Cardiac muscle cell (in vitro differentiated cells and primary cell): Measurements from ENCODE around the gene KRTAP12-4. TPM values are rescaled to one million over a fixed set of nuclear protein-coding genes. Genes with fewer than 3 reads are reported as not detected.
"Not testable (repeated sequence)": the region's sequence is repeated elsewhere in the genome, so short reads cannot be mapped to it uniquely, and the experiment has no call there.

Experiments
- DNase-seq, 2 donors: peaks; one replicate each; pipeline versions ENCODE4 v3.0.0 to v3.0.0-alpha.2; 2010 to 2017; ENCODE audit warnings: low read depth in 1 of 2, low spot score in 1 of 2
- H3K27ac ChIP-seq: fragments of 200-600 bp; sonication (generic); 2 replicates; pipeline ENCODE4 v1.5.1; 2016
- H3K27me3 ChIP-seq: fragments of 200-600 bp; sonication (generic); 2 replicates; pipeline ENCODE4 v1.6.0; 2016; ENCODE audit warnings: control low read depth
- H3K36me3 ChIP-seq: fragments of 200-600 bp; sonication (generic); 2 replicates; pipeline ENCODE4 v1.5.1; 2016; ENCODE audit warnings: control low read depth
- H3K4me1 ChIP-seq: fragments of 200-600 bp; sonication (generic); 2 replicates; pipeline ENCODE4 v1.8.1; 2017; ENCODE audit warnings: low read depth, mild to moderate bottlenecking, mixed run types
- H3K4me3 ChIP-seq: fragments of 200-600 bp; sonication (generic); 2 replicates; pipeline ENCODE4 v1.5.1; 2016; ENCODE audit warnings: mild to moderate bottlenecking
- H3K9me3 ChIP-seq: fragments of 200-600 bp; sonication (generic); 2 replicates; pipeline ENCODE4 v1.5.1; 2017; ENCODE audit warnings: low read depth, mild to moderate bottlenecking, control low read depth
- polyA plus RNA-seq: library from polyadenylated mRNA; unstranded; fragments of >200 nt; fragmentation: Nextera tagmentation; extraction: Ambion mirVana; gene quantifications from 2 replicates; pipeline ENCODE4 v1.2.1, GENCODE V29; 2016
- total RNA-seq: library from RNA; depleted of rRNA; stranded (reverse); fragments of >200 nt; gene quantifications from 2 replicates; pipeline ENCODE4 v1.2.3, GENCODE V29; 2016
- TF ChIP-seq, protein P1 (sequence below): IDR thresholded peaks from 2 replicates; pipeline ENCODE4 v1.5.1; 2012; ENCODE audit warnings: low read depth, mild to moderate bottlenecking, low read length

KRTAP12-4 gene
- total and polyA plus RNA-seq, 2 experiments from 2014 or later, result not detected

DNA sequence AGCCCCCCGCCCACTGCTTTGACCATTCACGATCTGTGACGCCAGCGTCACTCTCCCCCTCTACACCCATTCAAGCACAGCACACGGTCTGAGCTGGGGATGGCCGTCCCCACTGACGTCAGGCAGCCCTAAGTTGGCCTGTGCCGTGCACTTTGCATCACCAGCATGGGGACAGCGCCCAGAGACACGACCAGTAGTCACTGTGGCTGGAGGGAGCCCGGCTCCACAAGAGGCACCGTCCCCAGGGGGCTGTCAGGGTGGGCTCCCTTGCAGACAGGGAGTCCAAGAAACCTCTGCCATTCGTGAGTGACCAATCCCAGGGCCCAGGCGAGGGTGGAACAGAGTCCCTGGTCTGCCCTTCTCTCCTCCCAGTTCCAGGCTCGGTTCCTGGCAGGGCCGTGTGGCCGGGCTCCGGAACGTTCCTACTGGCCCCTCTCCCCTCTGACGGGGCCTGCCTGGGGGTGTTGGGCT lies 40.3 kb downstream of the KRTAP12-4 start:
- Histone ChIP-seq H3K9me3 (no peaks in the 10 kb centered on the region), H3K27ac (no peak overlapping the region), H3K4me3 (no peak overlapping the region), H3K36me3 (no peaks in the 10 kb centered on the region), H3K4me1 (no peaks in the 10 kb centered on the region), H3K27me3 (no peaks in the 10 kb centered on the region)
- TF ChIP-seq, protein P1, sequence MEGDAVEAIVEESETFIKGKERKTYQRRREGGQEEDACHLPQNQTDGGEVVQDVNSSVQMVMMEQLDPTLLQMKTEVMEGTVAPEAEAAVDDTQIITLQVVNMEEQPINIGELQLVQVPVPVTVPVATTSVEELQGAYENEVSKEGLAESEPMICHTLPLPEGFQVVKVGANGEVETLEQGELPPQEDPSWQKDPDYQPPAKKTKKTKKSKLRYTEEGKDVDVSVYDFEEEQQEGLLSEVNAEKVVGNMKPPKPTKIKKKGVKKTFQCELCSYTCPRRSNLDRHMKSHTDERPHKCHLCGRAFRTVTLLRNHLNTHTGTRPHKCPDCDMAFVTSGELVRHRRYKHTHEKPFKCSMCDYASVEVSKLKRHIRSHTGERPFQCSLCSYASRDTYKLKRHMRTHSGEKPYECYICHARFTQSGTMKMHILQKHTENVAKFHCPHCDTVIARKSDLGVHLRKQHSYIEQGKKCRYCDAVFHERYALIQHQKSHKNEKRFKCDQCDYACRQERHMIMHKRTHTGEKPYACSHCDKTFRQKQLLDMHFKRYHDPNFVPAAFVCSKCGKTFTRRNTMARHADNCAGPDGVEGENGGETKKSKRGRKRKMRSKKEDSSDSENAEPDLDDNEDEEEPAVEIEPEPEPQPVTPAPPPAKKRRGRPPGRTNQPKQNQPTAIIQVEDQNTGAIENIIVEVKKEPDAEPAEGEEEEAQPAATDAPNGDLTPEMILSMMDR, result no peak
- no peak for DNase-seq

DNA sequence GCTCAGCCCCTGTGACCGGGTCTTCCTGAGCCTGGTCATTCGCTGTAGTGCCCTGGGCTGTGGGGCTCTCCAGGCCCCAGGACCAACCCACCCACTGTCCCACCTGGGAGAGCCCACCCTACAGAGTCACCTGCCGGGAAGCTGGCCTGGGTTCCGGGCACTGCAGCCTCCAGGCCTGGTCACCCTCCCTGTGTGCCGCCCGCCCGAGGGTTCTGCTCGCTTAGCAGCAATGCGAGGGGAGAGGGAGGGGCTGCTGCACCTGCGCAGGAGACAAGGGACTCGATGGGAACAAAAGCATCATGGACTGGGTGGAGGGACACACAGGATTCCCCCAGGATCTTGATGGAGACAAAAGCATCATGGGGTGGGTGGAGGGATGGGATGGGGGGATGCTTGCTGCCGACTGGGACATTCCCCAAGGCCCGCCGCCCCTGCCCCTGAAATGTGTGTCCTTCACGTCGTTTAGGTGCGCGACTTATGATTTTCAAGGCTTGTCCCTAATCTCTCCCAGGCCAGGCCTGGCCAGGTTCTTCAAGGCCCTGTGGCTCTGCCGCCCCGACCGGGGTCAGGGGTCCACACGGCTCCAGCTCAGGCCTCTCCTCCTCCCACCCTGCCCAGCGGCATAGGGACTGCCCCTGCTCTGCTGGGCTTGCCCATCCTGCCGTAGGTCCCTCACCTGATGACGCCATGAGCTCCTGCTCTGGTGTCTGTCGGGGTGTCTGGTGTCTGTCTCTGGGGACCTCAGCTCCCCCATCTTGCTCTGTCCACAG lies 40.9 kb downstream of the KRTAP12-4 start:
- Histone ChIP-seq H3K9me3 (no peaks in the 10 kb centered on the region), H3K4me1 (no peaks in the 10 kb centered on the region), H3K27me3 (no peaks in the 10 kb centered on the region), H3K27ac (no peak overlapping the region), H3K36me3 (no peaks in the 10 kb centered on the region), H3K4me3 (no peak overlapping the region)
- TF ChIP-seq, protein P1, result no peak
- DNase-seq, result no peak

DNA sequence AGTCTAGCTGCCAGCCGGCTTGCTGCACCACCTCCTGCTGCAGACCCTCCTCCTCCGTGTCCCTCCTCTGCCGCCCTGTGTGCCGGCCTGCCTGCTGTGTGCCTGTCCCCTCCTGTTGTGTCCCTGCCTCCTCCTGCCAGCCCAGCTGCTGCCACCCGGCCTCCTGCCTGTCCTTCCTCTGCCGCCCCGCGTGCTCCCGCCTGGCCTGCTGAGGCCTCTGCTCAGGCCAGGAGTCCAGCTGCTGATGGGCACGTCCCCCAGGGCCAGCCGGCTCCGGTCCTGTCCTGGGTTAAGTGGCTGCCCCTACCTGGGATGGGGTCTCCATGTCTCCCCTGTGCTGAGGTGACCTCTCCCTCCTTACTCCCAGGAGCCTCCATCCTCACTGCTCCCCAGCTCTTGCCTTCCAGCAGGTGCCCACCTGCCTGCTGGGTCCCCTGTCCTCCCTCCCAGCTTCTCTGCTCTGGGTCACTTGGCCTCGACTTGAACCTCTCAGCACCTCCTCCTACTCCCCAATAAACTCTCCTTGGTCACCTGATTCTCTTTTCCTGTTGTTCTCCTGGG lies 41.7 kb downstream of the KRTAP12-4 start:
- DNase-seq, result no peak
- Histone ChIP-seq H3K27me3 (no peaks in the 10 kb centered on the region), H3K9me3 (no peaks in the 10 kb centered on the region)

DNA sequence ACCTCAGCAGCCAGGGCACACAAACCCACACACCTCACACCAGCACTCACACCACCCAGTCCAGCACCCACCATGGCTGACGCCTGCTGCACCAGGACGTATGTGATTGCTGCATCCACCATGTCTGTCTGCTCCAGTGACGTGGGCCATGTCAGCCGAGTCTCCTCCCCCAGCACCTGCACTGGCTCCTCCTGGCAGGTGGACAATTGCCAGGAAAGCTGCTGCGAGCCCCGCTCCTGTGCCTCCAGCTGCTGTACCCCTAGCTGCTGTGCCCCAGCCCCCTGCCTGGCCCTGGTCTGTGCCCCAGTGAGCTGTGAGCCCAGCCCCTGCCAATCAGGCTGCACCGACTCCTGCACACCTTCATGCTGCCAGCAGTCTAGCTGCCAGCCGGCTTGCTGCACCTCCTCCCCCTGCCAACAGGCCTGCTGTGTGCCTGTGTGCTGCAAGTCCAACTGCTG lies 42.4 kb downstream of the KRTAP12-4 start, which contains the start of gene KRTAP10-8:
Gene KRTAP10-8, plus strand, starts transcription at position 51 of the 458 bp plus-strand sequence. Its CDS starts 22 bp downstream, at position 73.
- no peak for DNase-seq
- TF ChIP-seq, protein P1, result no peak
- H3K36me3 ChIP-seq, result no peaks in the 10 kb centered on the region
- H3K4me3 ChIP-seq, result no peak within 1 kb of the TSS
- H3K27me3 ChIP-seq, result no peaks in the 10 kb centered on the region
- H3K27ac ChIP-seq, result no peak within 1 kb of the TSS
- no peaks in the 10 kb centered on the region for H3K4me1 ChIP-seq
- no peaks in the 10 kb centered on the region for H3K9me3 ChIP-seq

More for the DNA sequence above, 41.7 kb downstream of the KRTAP12-4 start:
- Histone ChIP-seq H3K4me3 (no peak overlapping the region), H3K36me3 (no peaks in the 10 kb centered on the region), H3K4me1 (no peaks in the 10 kb centered on the region), H3K27ac (no peak overlapping the region)
- TF ChIP-seq, protein P1, result no peak

DNA sequence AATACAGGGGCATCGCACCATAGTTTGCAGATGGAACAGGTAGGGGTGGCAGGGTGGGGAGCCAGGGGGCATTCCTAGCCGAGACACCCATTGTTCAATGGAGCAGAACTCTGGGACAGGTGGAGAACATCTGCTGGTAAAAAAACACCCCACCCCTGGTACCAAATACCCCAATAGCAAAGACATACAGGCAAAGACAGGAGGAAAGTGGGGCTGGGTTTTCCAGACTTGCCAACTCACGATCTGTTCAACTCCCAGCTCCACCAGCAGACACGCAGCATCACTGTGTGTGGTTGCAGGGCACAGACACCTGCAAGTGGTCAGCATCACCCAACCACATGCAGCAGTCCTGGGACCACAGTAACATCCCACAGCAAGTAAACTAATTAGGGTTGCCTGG lies 42.9 kb downstream of the KRTAP12-4 start:
- no peak for DNase-seq
- TF ChIP-seq, protein P1, result no peak
- H3K36me3 ChIP-seq, result no peaks in the 10 kb centered on the region

DNA sequence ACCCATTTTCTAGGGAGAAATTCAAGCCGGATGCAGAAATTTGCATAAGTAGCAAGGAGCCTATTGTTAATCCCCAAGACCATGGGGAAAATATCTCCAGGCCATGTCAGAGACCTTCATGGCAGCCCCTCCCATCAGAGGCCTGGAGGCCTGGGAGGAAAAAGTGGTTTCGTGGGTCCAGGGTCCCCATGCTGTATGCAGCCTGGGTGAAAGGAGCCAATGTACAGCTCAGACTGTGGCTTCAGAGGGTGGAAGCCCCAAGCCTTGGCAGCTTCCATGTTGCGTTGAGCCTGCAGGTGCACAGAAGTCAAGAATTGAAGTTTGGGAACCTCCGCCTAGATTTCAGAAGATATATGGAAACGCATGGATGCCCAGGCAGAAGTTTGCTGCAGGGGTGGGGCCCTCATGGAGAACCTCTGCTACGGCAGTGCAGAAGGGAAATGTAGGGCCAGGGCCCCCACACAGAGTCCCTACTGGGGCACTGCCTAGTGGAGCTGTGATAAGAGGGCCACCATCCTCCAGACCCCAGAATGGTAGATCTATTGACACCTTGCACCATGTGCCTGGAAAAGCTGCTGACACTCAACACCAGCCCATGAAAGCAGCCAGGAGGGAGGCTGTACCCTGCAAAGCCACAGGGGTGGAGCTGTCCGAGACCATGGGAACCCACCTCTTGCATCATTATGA lies 44.2 kb downstream of the KRTAP12-4 start:
- H3K4me1 ChIP-seq, H3K4me3 ChIP-seq, H3K27me3 ChIP-seq, DNase-seq, H3K36me3 ChIP-seq, H3K27ac ChIP-seq, H3K9me3 ChIP-seq: not testable (repeated sequence)

More for the DNA sequence above, 42.9 kb downstream of the KRTAP12-4 start:
- Histone ChIP-seq H3K27ac (no peak overlapping the region), H3K27me3 (no peaks in the 10 kb centered on the region), H3K4me1 (no peaks in the 10 kb centered on the region), H3K9me3 (no peaks in the 10 kb centered on the region), H3K4me3 (no peak overlapping the region)
